Measurements from ENCODE around the gene KRT28.
A peak's percentile ranks its signal among the peaks of the same experiment; 100 is the strongest.

KRT28 gene

DNA sequence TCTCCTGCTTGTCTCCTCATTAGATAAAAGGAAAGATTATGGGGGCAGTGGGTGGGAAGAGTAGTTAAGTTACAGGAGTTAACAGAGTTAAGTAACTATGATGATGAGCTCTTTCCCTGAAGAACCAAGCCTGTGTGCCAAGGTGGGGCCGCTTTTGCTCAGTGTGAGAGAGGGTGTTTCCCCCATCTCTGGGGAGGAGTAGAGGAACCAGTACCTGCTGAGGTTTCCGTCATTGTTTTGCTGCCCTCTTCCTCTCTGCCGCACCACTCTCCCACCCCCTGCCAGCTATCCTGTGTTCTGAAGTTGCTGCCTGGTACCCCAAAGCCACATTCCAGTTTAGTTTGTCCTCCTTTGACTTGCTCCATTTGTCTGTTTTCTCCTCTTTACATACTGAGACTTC lies 43.5 kb upstream of the KRT28 start:
- H3K9me3 ChIP-seq (ENCODE audit: control insufficient read depth, insufficient read depth, low read depth, low read length), result no peaks in the 10 kb centered on the region
- ChIA-PET POLR2A (no interaction called here), CTCF (interaction anchor here (0.7 to 1.2 kb wide), 6 partner anchors 18 to 969 kb away, joined by 3 to 8 read pairs (median 3); no protein-coding TSS in a partner anchor)
- TF ChIP-seq, protein P1, sequence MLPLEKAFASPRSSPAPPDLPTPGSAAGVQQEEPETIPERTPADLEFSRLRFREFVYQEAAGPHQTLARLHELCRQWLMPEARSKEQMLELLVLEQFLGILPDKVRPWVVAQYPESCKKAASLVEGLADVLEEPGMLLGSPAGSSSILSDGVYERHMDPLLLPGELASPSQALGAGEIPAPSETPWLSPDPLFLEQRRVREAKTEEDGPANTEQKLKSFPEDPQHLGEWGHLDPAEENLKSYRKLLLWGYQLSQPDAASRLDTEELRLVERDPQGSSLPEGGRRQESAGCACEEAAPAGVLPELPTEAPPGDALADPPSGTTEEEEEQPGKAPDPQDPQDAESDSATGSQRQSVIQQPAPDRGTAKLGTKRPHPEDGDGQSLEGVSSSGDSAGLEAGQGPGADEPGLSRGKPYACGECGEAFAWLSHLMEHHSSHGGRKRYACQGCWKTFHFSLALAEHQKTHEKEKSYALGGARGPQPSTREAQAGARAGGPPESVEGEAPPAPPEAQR (tag by site-specific recombination; IDR thresholded peaks at IDR 0.05), result no peak
- 0 out of 2 replicates have a peak, but pooled peaks have one; percentile 2 for TF ChIP-seq ZNF777 (tag by site-specific recombination; IDR thresholded peaks at IDR 0.05; ENCODE audit: borderline replicate concordance)
- H3K27ac ChIP-seq (ENCODE audit: extremely low read depth, low read depth, low read length), result no peak overlapping the region
- no peaks in the 10 kb centered on the region for H3K4me1 ChIP-seq (ENCODE audit: control insufficient read depth, insufficient read depth, low read length)
- no peak overlapping the region for H3K4me3 ChIP-seq (ENCODE audit: low read depth, low read length)
- no peaks in the 10 kb centered on the region for H3K36me3 ChIP-seq (ENCODE audit: control insufficient read depth in 2 of 2, insufficient read depth in 1 of 2, low read length in 2 of 2)

DNA sequence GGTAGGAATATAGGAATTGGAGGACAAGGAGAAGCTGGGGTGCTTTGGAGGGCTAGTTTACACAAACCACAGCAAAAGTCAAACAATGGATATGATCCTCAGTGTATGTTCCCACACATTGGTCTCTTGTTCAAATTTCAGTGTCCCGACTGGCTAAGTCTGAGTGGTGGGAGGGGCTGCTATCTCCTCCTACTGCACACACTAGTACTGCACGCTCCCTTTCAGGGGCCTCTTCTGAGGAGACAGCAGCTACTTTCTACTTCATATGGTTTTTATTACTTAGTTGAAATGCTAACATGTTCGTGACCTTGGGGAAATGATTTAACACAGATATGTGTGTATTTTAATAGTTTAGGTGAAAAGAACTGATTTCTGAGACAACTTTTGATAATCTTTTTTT lies 41.5 kb upstream of the KRT28 start:
- H3K4me1 ChIP-seq (ENCODE audit: control insufficient read depth, insufficient read depth, low read length), result no peaks in the 10 kb centered on the region
- TF ChIP-seq ZBTB8A (tag by site-specific recombination; IDR thresholded peaks at IDR 0.05) (no peak), ZNF544 (tag by site-specific recombination; IDR thresholded peaks at IDR 0.05) (no peak), ZNF596 (tag by site-specific recombination; IDR thresholded peaks at IDR 0.05) (no peak), EGR2 (tag by site-specific recombination; IDR thresholded peaks at IDR 0.05; ENCODE audit: low read depth) (no peak), ZNF670 (tag by site-specific recombination; IDR thresholded peaks at IDR 0.05; ENCODE audit: low read depth) (no peak), ZFP37 (tag by site-specific recombination; IDR thresholded peaks at IDR 0.05) (no peak), ZNF274 (IDR thresholded peaks at IDR 0.05; ENCODE audit: low read length) (no peak), ZNF274 (tag by site-specific recombination; IDR thresholded peaks at IDR 0.05; ENCODE audit: borderline replicate concordance) (no peak), ZBTB21 (tag by site-specific recombination; IDR thresholded peaks at IDR 0.05) (no peak)
- TF ChIP-seq, protein P2, sequence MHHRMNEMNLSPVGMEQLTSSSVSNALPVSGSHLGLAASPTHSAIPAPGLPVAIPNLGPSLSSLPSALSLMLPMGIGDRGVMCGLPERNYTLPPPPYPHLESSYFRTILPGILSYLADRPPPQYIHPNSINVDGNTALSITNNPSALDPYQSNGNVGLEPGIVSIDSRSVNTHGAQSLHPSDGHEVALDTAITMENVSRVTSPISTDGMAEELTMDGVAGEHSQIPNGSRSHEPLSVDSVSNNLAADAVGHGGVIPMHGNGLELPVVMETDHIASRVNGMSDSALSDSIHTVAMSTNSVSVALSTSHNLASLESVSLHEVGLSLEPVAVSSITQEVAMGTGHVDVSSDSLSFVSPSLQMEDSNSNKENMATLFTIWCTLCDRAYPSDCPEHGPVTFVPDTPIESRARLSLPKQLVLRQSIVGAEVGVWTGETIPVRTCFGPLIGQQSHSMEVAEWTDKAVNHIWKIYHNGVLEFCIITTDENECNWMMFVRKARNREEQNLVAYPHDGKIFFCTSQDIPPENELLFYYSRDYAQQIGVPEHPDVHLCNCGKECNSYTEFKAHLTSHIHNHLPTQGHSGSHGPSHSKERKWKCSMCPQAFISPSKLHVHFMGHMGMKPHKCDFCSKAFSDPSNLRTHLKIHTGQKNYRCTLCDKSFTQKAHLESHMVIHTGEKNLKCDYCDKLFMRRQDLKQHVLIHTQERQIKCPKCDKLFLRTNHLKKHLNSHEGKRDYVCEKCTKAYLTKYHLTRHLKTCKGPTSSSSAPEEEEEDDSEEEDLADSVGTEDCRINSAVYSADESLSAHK (tag by site-specific recombination; IDR thresholded peaks at IDR 0.05), result no peak
- TF ChIP-seq, protein P3, sequence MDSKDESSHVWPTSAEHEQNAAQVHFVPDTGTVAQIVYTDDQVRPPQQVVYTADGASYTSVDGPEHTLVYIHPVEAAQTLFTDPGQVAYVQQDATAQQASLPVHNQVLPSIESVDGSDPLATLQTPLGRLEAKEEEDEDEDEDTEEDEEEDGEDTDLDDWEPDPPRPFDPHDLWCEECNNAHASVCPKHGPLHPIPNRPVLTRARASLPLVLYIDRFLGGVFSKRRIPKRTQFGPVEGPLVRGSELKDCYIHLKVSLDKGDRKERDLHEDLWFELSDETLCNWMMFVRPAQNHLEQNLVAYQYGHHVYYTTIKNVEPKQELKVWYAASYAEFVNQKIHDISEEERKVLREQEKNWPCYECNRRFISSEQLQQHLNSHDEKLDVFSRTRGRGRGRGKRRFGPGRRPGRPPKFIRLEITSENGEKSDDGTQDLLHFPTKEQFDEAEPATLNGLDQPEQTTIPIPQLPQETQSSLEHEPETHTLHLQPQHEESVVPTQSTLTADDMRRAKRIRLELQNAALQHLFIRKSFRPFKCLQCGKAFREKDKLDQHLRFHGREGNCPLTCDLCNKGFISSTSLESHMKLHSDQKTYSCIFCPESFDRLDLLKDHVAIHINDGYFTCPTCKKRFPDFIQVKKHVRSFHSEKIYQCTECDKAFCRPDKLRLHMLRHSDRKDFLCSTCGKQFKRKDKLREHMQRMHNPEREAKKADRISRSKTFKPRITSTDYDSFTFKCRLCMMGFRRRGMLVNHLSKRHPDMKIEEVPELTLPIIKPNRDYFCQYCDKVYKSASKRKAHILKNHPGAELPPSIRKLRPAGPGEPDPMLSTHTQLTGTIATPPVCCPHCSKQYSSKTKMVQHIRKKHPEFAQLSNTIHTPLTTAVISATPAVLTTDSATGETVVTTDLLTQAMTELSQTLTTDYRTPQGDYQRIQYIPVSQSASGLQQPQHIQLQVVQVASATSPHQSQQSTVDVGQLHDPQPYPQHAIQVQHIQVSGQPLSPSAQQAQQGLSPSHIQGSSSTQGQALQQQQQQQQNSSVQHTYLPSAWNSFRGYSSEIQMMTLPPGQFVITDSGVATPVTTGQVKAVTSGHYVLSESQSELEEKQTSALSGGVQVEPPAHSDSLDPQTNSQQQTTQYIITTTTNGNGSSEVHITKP (tag by site-specific recombination; IDR thresholded peaks at IDR 0.05), result no peak
- TF ChIP-seq, protein P4, sequence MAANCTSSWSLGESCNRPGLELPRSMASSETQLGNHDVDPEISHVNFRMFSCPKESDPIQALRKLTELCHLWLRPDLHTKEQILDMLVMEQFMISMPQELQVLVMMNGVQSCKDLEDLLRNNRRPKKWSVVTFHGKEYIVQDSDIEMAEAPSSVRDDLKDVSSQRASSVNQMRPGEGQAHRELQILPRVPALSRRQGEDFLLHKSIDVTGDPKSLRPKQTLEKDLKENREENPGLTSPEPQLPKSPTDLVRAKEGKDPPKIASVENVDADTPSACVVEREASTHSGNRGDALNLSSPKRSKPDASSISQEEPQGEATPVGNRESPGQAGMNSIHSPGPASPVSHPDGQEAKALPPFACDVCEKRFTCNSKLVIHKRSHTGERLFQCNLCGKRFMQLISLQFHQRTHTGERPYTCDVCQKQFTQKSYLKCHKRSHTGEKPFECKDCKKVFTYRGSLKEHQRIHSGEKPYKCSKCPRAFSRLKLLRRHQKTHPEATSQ (tag by site-specific recombination; IDR thresholded peaks at IDR 0.05), result no peak
- TF ChIP-seq, protein P5, sequence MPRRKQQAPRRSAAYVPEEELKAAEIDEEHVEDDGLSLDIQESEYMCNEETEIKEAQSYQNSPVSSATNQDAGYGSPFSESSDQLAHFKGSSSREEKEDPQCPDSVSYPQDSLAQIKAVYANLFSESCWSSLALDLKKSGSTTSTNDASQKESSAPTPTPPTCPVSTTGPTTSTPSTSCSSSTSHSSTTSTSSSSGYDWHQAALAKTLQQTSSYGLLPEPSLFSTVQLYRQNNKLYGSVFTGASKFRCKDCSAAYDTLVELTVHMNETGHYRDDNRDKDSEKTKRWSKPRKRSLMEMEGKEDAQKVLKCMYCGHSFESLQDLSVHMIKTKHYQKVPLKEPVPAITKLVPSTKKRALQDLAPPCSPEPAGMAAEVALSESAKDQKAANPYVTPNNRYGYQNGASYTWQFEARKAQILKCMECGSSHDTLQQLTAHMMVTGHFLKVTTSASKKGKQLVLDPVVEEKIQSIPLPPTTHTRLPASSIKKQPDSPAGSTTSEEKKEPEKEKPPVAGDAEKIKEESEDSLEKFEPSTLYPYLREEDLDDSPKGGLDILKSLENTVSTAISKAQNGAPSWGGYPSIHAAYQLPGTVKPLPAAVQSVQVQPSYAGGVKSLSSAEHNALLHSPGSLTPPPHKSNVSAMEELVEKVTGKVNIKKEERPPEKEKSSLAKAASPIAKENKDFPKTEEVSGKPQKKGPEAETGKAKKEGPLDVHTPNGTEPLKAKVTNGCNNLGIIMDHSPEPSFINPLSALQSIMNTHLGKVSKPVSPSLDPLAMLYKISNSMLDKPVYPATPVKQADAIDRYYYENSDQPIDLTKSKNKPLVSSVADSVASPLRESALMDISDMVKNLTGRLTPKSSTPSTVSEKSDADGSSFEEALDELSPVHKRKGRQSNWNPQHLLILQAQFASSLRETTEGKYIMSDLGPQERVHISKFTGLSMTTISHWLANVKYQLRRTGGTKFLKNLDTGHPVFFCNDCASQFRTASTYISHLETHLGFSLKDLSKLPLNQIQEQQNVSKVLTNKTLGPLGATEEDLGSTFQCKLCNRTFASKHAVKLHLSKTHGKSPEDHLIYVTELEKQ (tag by site-specific recombination; IDR thresholded peaks at IDR 0.05; ENCODE audit: borderline replicate concordance), result no peak
- H3K4me3 ChIP-seq (ENCODE audit: low read depth, low read length), result no peak overlapping the region
- POLR2A ChIA-PET, result interaction anchor here (0.6 kb wide), 1 partner anchor 30 kb away, joined by 3 read pairs; no protein-coding TSS in a partner anchor
- H3K9me3 ChIP-seq (ENCODE audit: control insufficient read depth, insufficient read depth, low read depth, low read length), result no peaks in the 10 kb centered on the region
- H3K36me3 ChIP-seq (ENCODE audit: control insufficient read depth in 2 of 2, insufficient read depth in 1 of 2, low read length in 2 of 2), result peaks cover 0 to 1% of the 10 kb centered on the region in 2 experiments; a peak in 2 of 3 replicates
- CTCF ChIA-PET, result no interaction called here
- no peak overlapping the region for H3K27ac ChIP-seq (ENCODE audit: extremely low read depth, low read depth, low read length)
